Measurements from ENCODE around the gene UBR2. TPM values are rescaled to one million over a fixed set of nuclear protein-coding genes. Genes with fewer than 3 reads are reported as not detected.
"Not testable (repeated sequence)": the region's sequence is repeated elsewhere in the genome, so short reads cannot be mapped to it uniquely, and the experiment has no call there.

UBR2 gene
- total RNA-seq, 2 experiments from 2014 or later, result 27.4 to 27.7 TPM

DNA sequence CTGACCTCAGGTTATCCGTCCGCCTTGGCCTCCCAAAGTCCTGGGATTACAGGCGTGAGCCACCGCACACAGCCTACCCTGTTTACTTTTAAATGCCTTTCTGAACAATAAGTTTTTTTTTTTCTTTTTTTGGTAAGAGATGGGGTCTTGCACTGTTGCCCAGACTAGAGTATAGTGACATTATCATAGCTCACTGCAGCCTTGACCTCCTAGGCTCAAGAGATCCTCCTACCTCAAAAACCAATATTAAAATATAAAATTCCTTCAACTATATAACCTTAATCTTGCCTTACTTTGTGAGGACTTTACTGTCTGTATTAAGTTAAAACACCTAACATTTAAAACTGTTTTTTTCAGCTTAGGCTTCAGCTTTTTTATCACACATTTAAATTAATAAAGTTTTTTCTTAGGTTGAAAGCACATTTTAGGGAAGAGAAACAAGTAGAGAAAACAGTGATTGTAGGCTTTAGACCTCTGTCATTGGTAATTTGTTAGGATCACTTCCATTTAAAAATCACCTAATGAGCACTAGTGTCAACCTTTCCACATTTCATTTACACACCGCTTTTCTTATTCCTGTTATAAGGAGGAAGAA lies 2.9 kb downstream of the UBR2 start:
- peak overlapping the region; percentile 98 for H3K27ac Mint-ChIP-seq
- peak overlapping the region; percentile 98 for H3K4me3 Mint-ChIP-seq
- Histone ChIP-seq H3K27me3 (ENCODE audit: control insufficient read depth in 1 of 2, insufficient read depth in 2 of 2, low read length in 2 of 2) (no peaks in the 10 kb centered on the region), H3K4me3 (ENCODE audit: low read length) (no peak overlapping the region), H3K36me3 (ENCODE audit: insufficient read depth, low read length) (peaks cover 7% of the 10 kb centered on the region), H3K27ac (ENCODE audit: low read depth in 1 of 2, low read length in 2 of 2) (no peak overlapping the region), H3K9me3 (ENCODE audit: control insufficient read depth in 1 of 2, insufficient read depth in 1 of 2, low read length in 2 of 2) (no peaks in the 10 kb centered on the region), H3K4me1 (ENCODE audit: insufficient read depth, low read length) (peaks cover 29% of the 10 kb centered on the region)
- peaks cover 38% of the 10 kb centered on the region for H3K36me3 Mint-ChIP-seq (ENCODE audit: low read depth)
- TF ChIP-seq, protein P1, sequence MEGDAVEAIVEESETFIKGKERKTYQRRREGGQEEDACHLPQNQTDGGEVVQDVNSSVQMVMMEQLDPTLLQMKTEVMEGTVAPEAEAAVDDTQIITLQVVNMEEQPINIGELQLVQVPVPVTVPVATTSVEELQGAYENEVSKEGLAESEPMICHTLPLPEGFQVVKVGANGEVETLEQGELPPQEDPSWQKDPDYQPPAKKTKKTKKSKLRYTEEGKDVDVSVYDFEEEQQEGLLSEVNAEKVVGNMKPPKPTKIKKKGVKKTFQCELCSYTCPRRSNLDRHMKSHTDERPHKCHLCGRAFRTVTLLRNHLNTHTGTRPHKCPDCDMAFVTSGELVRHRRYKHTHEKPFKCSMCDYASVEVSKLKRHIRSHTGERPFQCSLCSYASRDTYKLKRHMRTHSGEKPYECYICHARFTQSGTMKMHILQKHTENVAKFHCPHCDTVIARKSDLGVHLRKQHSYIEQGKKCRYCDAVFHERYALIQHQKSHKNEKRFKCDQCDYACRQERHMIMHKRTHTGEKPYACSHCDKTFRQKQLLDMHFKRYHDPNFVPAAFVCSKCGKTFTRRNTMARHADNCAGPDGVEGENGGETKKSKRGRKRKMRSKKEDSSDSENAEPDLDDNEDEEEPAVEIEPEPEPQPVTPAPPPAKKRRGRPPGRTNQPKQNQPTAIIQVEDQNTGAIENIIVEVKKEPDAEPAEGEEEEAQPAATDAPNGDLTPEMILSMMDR (IDR thresholded peaks at IDR 0.05), result no peak
- ChIA-PET POLR2A (no interaction called here), CTCF (interaction anchor here (0.6 to 1.6 kb wide), 2 partner anchors 19 to 427 kb away, joined by 4 read pairs; no protein-coding TSS in a partner anchor)
- no peaks in the 10 kb centered on the region for H3K9me3 Mint-ChIP-seq
- no peaks in the 10 kb centered on the region for H3K27me3 Mint-ChIP-seq
- DNase-seq (no peak), ATAC-seq (ENCODE audit: poor library complexity) (no peak)
- peaks cover 51% of the 10 kb centered on the region for H3K4me1 Mint-ChIP-seq (ENCODE audit: low read depth)
- intact Hi-C loops (cut with DNase I, micrococcal nuclease), result loop anchor here in 1 of 2 experiments (10.0 kb wide), 2 partner anchors 328 to 782 kb away; partner anchors contain the start of genes PRICKLE4 and TOMM6

DNA sequence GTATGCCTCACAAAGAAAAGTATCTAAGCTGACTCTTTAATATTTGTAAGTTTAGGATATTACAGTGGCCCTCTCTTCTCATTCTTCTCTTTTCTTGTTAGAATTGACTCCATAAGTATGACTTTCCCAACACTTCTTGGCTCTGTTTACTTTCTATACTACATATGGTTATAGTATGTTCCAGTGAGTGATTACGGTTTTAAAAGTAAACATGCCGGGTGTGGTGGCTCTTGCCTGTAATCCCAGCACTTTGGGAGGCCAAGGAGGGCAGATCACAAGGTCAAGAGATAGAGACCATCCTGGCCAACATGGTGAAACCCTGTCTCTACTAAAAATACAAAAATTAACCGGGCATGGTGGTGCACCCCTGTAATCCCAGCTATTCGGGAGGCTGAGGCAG lies 3.4 kb downstream of the UBR2 start:
- peaks cover 38% of the 10 kb centered on the region for H3K36me3 Mint-ChIP-seq (ENCODE audit: low read depth)
- H3K36me3 ChIP-seq (ENCODE audit: insufficient read depth, low read length); DNase-seq; ATAC-seq (ENCODE audit: poor library complexity); H3K4me3 ChIP-seq (ENCODE audit: low read length); H3K27me3 Mint-ChIP-seq; H3K9me3 ChIP-seq (ENCODE audit: control insufficient read depth in 1 of 2, insufficient read depth in 1 of 2, low read length in 2 of 2); H3K27ac ChIP-seq (ENCODE audit: low read depth in 1 of 2, low read length in 2 of 2); H3K27me3 ChIP-seq (ENCODE audit: control insufficient read depth in 1 of 2, insufficient read depth in 2 of 2, low read length in 2 of 2); H3K9me3 Mint-ChIP-seq; POLR2A ChIA-PET: not testable (repeated sequence)
- H3K27ac Mint-ChIP-seq, result peak overlapping the region; percentile 98
- H3K4me1 ChIP-seq (ENCODE audit: insufficient read depth, low read length), result peaks cover 29% of the 10 kb centered on the region
- H3K4me1 Mint-ChIP-seq (ENCODE audit: low read depth), result peaks cover 54% of the 10 kb centered on the region
- intact Hi-C loops (cut with DNase I, micrococcal nuclease), result loop anchor here in 1 of 2 experiments (10.0 kb wide), 2 partner anchors 328 to 782 kb away; partner anchors contain the start of genes PRICKLE4 and TOMM6
- H3K4me3 Mint-ChIP-seq, result peak overlapping the region; percentile 98
- CTCF ChIA-PET, result interaction anchor here (1.6 kb wide), 1 partner anchor 19 kb away, joined by 4 read pairs; no protein-coding TSS in a partner anchor

DNA sequence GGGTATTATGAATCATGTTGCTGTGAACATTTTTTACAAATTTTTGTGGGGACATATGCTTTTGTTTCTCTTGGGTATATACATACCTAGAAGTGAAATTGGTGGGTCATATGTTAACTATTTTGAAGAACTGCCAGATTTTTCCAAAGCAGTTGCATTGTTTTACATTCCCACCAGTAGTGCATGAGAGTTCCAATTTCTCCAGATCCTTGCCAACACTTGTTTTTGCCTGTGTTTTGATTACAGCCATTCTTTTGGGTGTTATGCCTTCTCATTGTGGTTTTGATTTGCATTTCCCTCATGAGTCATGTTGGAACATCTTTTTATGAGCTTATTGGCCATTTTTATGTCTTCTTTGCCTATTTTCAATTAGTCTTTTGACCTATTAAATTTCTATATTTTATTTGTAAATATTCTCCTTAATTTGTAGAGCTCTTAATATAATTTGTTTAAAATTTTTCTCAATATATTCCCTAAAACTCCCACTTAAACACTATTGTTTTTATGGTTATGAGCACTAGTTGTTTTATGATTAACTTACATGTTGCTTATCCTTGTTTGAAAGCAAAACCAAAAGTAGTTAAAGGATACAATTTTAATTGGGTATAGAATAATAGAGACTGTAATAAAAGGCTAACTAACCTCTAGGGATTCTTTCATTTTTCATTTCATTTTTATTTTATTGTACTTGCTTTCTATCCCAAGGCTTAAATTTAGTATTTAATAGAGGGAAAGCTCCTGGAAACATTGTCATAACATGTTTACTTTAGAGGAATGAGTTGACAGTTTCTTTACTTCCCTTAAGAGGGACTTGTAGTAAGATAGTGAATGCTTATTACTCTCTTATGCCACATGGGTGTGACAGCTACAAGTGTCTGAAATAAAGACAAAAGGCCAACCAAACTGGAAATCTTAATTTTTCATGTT lies 5.5 kb downstream of the UBR2 start:
- Mint-ChIP-seq H3K27ac (peak overlapping the region; percentile 56), H3K9me3 (no peaks in the 10 kb centered on the region), H3K4me3 (peak overlapping the region; percentile 51), H3K36me3 (ENCODE audit: low read depth) (peaks cover 50% of the 10 kb centered on the region), H3K4me1 (ENCODE audit: low read depth) (peaks cover 66% of the 10 kb centered on the region), H3K27me3 (no peaks in the 10 kb centered on the region)
- Histone ChIP-seq H3K27ac (ENCODE audit: low read depth in 1 of 2, low read length in 2 of 2) (no peak overlapping the region), H3K36me3 (ENCODE audit: insufficient read depth, low read length) (peaks cover 16% of the 10 kb centered on the region), H3K9me3 (ENCODE audit: control insufficient read depth in 1 of 2, insufficient read depth in 1 of 2, low read length in 2 of 2) (no peaks in the 10 kb centered on the region), H3K4me3 (ENCODE audit: low read length) (no peak overlapping the region), H3K27me3 (ENCODE audit: control insufficient read depth in 1 of 2, insufficient read depth in 2 of 2, low read length in 2 of 2) (no peaks in the 10 kb centered on the region), H3K4me1 (ENCODE audit: insufficient read depth, low read length) (peaks cover 30% of the 10 kb centered on the region)
- no peak for ATAC-seq (ENCODE audit: poor library complexity)
- CTCF ChIA-PET, result interaction anchor here (1.3 kb wide), 1 partner anchor 782 kb away, joined by 5 read pairs; the partner anchor contains the start of gene TOMM6
- POLR2A ChIA-PET, result interaction anchor here (0.6 kb wide), 1 partner anchor 598 kb away, joined by 6 read pairs; no protein-coding TSS in a partner anchor
- intact Hi-C loops (cut with DNase I, micrococcal nuclease), result loop anchor here in 1 of 2 experiments (10.0 kb wide), 2 partner anchors 325 to 785 kb away; partner anchors contain the start of genes PRICKLE4 and TOMM6
- peak in 3 of 14 experiments; percentile 27 to 38 (median 31) for DNase-seq
- TF ChIP-seq, protein P1 (IDR thresholded peaks at IDR 0.05), result no peak

All from CD4-positive, alpha-beta T cell (primary cell).